Measurements from ENCODE around the gene SH2D4B.

The SH2D4B gene

DNA sequence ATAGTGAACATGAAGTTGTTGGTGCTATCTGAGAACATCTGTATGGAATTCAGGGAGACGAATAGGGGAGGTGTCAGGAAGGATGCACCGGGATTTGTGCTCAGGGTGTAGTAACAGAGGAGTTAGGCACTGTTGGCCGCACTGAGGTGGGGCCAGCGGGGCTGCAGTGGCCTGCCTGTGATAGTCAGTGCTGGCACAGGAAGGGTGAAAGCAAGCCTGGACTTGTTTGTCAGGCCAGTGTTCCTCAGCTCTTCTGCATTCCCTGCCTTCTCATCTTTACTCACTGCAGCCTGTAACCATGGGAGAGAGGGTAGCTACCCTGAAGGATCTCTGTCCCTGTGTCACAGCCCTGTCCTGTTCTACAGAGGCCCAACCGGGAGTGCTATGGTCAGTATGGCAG is 81.3 kb downstream of the SH2D4B start:
- TF ChIP-seq, protein P1, sequence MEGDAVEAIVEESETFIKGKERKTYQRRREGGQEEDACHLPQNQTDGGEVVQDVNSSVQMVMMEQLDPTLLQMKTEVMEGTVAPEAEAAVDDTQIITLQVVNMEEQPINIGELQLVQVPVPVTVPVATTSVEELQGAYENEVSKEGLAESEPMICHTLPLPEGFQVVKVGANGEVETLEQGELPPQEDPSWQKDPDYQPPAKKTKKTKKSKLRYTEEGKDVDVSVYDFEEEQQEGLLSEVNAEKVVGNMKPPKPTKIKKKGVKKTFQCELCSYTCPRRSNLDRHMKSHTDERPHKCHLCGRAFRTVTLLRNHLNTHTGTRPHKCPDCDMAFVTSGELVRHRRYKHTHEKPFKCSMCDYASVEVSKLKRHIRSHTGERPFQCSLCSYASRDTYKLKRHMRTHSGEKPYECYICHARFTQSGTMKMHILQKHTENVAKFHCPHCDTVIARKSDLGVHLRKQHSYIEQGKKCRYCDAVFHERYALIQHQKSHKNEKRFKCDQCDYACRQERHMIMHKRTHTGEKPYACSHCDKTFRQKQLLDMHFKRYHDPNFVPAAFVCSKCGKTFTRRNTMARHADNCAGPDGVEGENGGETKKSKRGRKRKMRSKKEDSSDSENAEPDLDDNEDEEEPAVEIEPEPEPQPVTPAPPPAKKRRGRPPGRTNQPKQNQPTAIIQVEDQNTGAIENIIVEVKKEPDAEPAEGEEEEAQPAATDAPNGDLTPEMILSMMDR (conservative IDR thresholded peaks at IDR 0.05; ENCODE audit: low read length): no peak
- DNase-seq (ENCODE audit: low read depth): no peak
- H3K4me3 ChIP-seq (ENCODE audit: low read length): no peak overlapping the region

DNA sequence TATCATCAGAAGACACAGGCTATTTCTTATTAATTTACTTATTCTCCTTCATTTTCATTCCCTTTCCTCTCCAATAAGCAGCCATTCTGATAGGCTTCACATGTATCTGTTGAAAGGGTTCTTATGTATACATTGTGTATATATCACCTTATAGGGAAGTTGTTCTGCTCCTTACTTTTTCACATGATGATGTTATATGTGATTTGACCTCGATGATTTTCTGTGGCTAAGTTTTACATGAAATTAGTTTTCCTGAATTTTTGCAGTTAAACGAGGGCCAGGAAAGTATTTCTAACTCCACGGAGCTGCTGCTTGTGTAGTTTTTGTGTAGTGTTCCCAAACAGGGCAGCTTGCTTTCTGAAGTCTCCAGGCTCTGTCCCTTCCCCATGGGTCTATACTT is 84.5 kb downstream of the SH2D4B start:
- TF ChIP-seq, protein P1 (conservative IDR thresholded peaks at IDR 0.05; ENCODE audit: low read length): no peak
- no peak overlapping the region for H3K4me3 ChIP-seq (ENCODE audit: low read length)
- DNase-seq (ENCODE audit: low read depth): no peak

DNA sequence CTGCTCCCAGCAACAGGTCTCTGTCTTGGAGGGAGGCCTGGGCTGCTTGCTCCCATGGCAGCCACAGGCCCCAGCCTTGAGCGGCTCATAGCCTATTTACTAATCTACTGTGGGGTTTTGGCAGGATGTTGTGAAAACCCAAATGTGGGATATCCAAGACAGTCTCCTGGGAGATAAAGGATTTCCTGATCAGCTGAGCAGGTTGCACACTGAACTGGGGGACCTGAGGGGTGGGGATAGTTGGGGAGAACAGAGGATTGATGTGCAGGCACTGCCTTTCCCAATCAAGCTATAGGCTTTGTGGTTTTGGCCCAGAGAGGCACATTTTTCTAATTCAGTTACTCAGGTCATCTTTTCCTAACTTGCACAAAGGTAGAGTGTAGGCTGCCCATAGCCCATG is 92.6 kb downstream of the SH2D4B start:
- DNase-seq (ENCODE audit: low read depth): no peak
- no peak overlapping the region for H3K4me3 ChIP-seq (ENCODE audit: low read length)
- TF ChIP-seq, protein P1 (conservative IDR thresholded peaks at IDR 0.05; ENCODE audit: low read length): no peak

DNA sequence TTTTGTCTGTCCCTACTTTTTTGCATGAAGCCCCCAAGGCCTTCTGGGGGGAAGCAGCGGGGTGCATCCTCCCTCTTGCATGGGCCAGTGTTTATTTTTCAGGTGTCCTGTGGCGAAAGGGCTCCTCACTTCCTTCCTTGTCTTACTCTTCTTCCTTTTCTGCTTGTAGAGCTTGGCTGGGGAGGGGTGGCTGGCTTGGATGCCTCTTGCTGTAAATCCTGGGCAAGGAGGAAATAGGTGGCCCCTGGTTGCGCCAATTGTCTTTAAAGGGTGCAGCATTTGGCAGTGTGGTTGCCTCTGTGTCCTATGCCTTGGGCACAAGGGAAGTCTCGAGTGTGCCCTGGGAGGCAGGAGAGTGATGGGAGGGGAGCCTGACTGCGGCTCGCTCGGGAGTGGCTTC is 95.0 kb downstream of the SH2D4B start:
- no peak for DNase-seq (ENCODE audit: low read depth)
- H3K4me3 ChIP-seq (ENCODE audit: low read length): no peak overlapping the region
- TF ChIP-seq, protein P1 (conservative IDR thresholded peaks at IDR 0.05; ENCODE audit: low read length): no peak

DNA sequence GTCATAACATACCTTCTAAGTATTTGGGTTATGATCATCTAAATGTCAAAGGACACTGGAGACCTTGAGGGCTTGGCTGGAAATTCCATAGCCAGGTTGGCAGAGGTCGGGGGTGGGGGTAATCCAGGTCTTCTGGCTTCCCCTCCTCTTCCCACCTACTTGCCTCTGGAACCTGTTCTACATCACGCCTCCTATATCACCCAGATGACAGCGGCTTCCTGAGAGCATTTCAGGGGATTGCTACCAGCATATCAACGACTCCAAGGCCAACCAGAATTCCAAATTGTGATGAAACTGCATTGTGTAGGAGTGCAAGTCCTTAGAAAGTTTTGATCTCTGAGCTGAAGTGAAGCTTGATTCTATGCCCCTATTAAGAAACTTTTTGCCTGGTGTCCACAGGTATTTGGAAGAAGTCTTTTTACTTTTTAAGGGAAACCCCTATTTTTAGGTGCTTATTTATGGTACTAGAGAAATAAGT is 95.7 kb downstream of the SH2D4B start:
- TF ChIP-seq, protein P1 (conservative IDR thresholded peaks at IDR 0.05; ENCODE audit: low read length): no peak
- H3K4me3 ChIP-seq (ENCODE audit: low read length): no peak overlapping the region
- DNase-seq (ENCODE audit: low read depth): no peak

DNA sequence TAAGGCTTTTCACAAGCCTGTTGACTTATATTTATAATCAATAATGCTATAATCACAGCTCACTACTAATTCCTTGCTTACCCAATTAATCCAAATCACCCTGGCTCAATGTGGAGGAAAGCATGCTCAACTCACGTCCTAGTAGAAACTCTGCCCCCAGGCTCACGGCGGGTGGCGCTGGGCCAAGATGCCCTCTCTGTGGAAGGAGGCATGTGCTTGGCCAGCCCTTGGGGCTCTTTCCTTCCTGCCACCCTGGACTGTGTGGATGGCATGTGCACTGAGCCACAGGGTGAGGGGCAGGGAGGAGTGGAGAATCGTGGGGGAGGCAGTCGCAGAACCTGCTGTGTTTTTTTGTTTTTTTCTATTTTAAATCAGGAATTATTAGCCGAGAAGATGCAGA is 96.2 kb downstream of the SH2D4B start:
- TF ChIP-seq, protein P1 (conservative IDR thresholded peaks at IDR 0.05; ENCODE audit: low read length): no peak
- DNase-seq (ENCODE audit: low read depth): no peak
- no peak overlapping the region for H3K4me3 ChIP-seq (ENCODE audit: low read length)

DNA sequence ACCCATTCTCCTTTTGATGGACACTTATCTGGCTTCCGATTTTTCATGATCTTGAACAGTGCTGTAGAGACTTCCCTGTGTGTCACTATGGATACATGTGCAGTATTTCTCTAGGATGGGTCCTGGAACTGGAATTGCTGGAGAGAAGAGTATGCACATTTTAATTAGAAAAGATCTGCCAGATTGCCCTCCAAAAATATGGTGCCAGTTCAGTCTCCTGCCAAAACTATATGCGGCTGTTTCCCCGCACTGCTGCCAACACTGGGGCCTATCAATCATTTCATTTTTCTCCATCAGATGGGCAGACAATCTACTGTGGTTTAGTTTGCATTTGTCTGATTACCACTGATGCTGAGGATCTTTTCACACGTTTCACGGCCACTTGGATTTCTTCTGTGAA is 105.0 kb downstream of the SH2D4B start:
- H3K4me3 ChIP-seq (ENCODE audit: low read length): no peak overlapping the region
- DNase-seq (ENCODE audit: low read depth): no peak
- TF ChIP-seq, protein P1 (conservative IDR thresholded peaks at IDR 0.05; ENCODE audit: low read length): no peak

All from AG10803 (cell line).